Body of pancreas (tissue), 4 donors: ENCODE data around the gene FYB1. TPM values are rescaled to one million over a fixed set of nuclear protein-coding genes. Genes with fewer than 3 reads are reported as not detected.

Experiments
- ATAC-seq: fragments of 150-250 bp; one replicate; pipeline ENCODE4 v1.9.1; 2016
- DNase-seq, 4 donors: peaks; one replicate each; pipeline ENCODE4 v3.0.0-alpha.2; 2019
- H3K27ac ChIP-seq, 4 donors: fragments of 200-600 bp; sonication (generic); 1 replicate in 3 of 4; 2 replicates in 1 of 4; pipeline versions ENCODE4 v1.5.1 to v1.6.1; 2016 to 2019; ENCODE audit warnings: mild to moderate bottlenecking in 1 of 4, mixed read lengths in 1 of 4, moderate library complexity in 1 of 4
- H3K27me3 ChIP-seq, 2 donors: fragments of 200-600 bp; sonication (generic); one replicate each; pipeline ENCODE4 v1.6.0; 2016; ENCODE audit warnings: mild to moderate bottlenecking in 1 of 2
- H3K36me3 ChIP-seq, 2 donors: fragments of 200-600 bp; sonication (generic); replicated peaks in 1 of 2; 2 replicates each; pipeline ENCODE4 v1.5.1; 2016; ENCODE audit warnings: low read depth in 2 of 2; ENCODE audit not compliant: insufficient read depth in 1 of 2
- H3K4me1 ChIP-seq: fragments of 200-600 bp; sonication (generic); one replicate; pipeline ENCODE4 v1.6.0; 2016
- H3K4me3 ChIP-seq, 2 donors: fragments of 200-600 bp; sonication (generic); 1 replicate in 1 of 2; 2 replicates in 1 of 2; pipeline ENCODE4 v1.5.1; 2016 to 2019
- H3K9me3 ChIP-seq, 3 donors: fragments of 200-600 bp; sonication (generic); 1 replicate in 2 of 3; 2 replicates in 1 of 3; pipeline ENCODE4 v1.5.1; 2016
- CTCF ChIP-seq, 7 experiments: fragments of 450-650 bp in 4 of 7; fragments of 200-600 bp in 3 of 7; sonication (generic) in 3 of 7; IDR thresholded peaks; one replicate each; pipeline ENCODE4 v1.5.1; 2016 to 2019; ENCODE audit warnings: antibody characterized with exemption in 7 of 7
- POLR2A ChIP-seq, 3 donors: fragments of 450-650 bp; IDR thresholded peaks; one replicate each; pipeline ENCODE4 v1.6.1; 2016; ENCODE audit warnings: antibody characterized with exemption in 3 of 3, mild to moderate bottlenecking in 2 of 3
- WGBS, 2 donors: methylation state at CpG; one replicate each; pipeline ENCODE4 v1.1.5; 2017; 5-methylcytosine and 5-hydroxymethylcytosine counted together
- intact Hi-C: fragments of 100-400 bp; cut with DNase I; formaldehyde crosslinking; loops from one replicate; pipeline ENCODE4 v1.15.1; 2023
- total RNA-seq, 2 donors: library from RNA; depleted of rRNA; stranded (reverse); fragments of >200 nt; gene quantifications; one replicate each; pipeline ENCODE4 v1.1.0, GENCODE V29; 2016

Gene FYB1
- total RNA-seq, 2 donors from 2014 or later = 2.9 to 3.0 TPM

- 73 to 75% methylated on average over 7 of the region's 7 CpGs for WGBS, 2 donors
- ATAC-seq = no peak
- intact Hi-C loops = no loop called here
- TF ChIP-seq POLR2A (IDR thresholded peaks at IDR 0.05) = no peak
- no peak for DNase-seq
- H3K4me1 ChIP-seq = no peaks in the 10 kb centered on the region
- H3K27ac ChIP-seq = no peak overlapping the region
- H3K9me3 ChIP-seq = no peaks in the 10 kb centered on the region
- no peaks in the 10 kb centered on the region for H3K27me3 ChIP-seq
- H3K36me3 ChIP-seq = no peaks in the 10 kb centered on the region
- H3K4me3 ChIP-seq = no peak overlapping the region
These were observed 118.4 kb downstream of the FYB1 start for GRCh38 chr5:39100851-39101396.

- ATAC-seq (no peak), DNase-seq (no peak)
- no peak overlapping the region for H3K27ac ChIP-seq
- H3K9me3 ChIP-seq = no peaks in the 10 kb centered on the region
- H3K4me3 ChIP-seq = no peak overlapping the region
- no peaks in the 10 kb centered on the region for H3K27me3 ChIP-seq
- no peaks in the 10 kb centered on the region for H3K4me1 ChIP-seq
- no peaks in the 10 kb centered on the region for H3K36me3 ChIP-seq
- intact Hi-C loops = no loop called here
- TF ChIP-seq CTCF (IDR thresholded peaks at IDR 0.05) (no peak), POLR2A (IDR thresholded peaks at IDR 0.05) (no peak)
- WGBS, 2 donors = 66 to 67% methylated on average over 6 of the region's 6 CpGs
These were observed 119.0 kb downstream of the FYB1 start for GRCh38 chr5:39100301-39100850.

GRCh38 chr5:39099831-39100230 lies 119.5 kb downstream of the FYB1 start:
- intact Hi-C loops = no loop called here
- Histone ChIP-seq H3K4me3 (no peak overlapping the region), H3K36me3 (no peaks in the 10 kb centered on the region), H3K27ac (no peak overlapping the region), H3K27me3 (no peaks in the 10 kb centered on the region), H3K9me3 (no peaks in the 10 kb centered on the region), H3K4me1 (no peaks in the 10 kb centered on the region)
- TF ChIP-seq CTCF (IDR thresholded peaks at IDR 0.05) (no peak), POLR2A (IDR thresholded peaks at IDR 0.05) (no peak)
- ATAC-seq (no peak), DNase-seq (no peak)

GRCh38 chr5:39093352-39093751 lies 126.0 kb downstream of the FYB1 start:
- no peaks in the 10 kb centered on the region for H3K9me3 ChIP-seq
- H3K4me3 ChIP-seq = no peak overlapping the region
- no peak for TF ChIP-seq CTCF (IDR thresholded peaks at IDR 0.05)
- TF ChIP-seq POLR2A (IDR thresholded peaks at IDR 0.05) = no peak
- DNase-seq (no peak), ATAC-seq (no peak)
- intact Hi-C loops = no loop called here
- H3K27ac ChIP-seq = no peak overlapping the region
- no peaks in the 10 kb centered on the region for H3K4me1 ChIP-seq
- 18 to 28% methylated on average over 1 of the region's 1 CpG for WGBS, 2 donors
- no peaks in the 10 kb centered on the region for H3K27me3 ChIP-seq
- H3K36me3 ChIP-seq = no peaks in the 10 kb centered on the region

- ATAC-seq (no peak), DNase-seq (no peak)
- Histone ChIP-seq H3K27ac (no peak overlapping the region), H3K4me3 (no peak overlapping the region), H3K9me3 (no peaks in the 10 kb centered on the region), H3K36me3 (no peaks in the 10 kb centered on the region), H3K4me1 (no peaks in the 10 kb centered on the region), H3K27me3 (no peaks in the 10 kb centered on the region)
- whole genome bisulfite sequencing, 2 donors = 64 to 67% methylated on average over 4 of the region's 4 CpGs
- intact Hi-C loops = no loop called here
- no peak for TF ChIP-seq POLR2A (IDR thresholded peaks at IDR 0.05)
- TF ChIP-seq CTCF (IDR thresholded peaks at IDR 0.05) = no peak
These were observed 126.6 kb downstream of the FYB1 start for GRCh38 chr5:39092581-39093351.
